Epithelial cell of esophagus (primary cell): Measurements from ENCODE around the gene CHTF8.

Source experiments
- DNase-seq: peaks from one replicate; pipeline ENCODE4 v3.0.0; 2010; ENCODE audit warnings: low read depth
- H3K4me3 ChIP-seq: 2 replicates; pipeline ENCODE4 v1.5.1; 2011; ENCODE audit warnings: mild to moderate bottlenecking, low read length, control low read depth
- TF ChIP-seq, protein P1 (sequence below): IDR thresholded peaks from 2 replicates; pipeline ENCODE4 v1.5.1; 2011; ENCODE audit warnings: low read depth, mild to moderate bottlenecking, low read length, control low read depth, inconsistent platforms; ENCODE audit not compliant: insufficient read depth; ENCODE audit errors: missing control alignments

The CHTF8 gene

GRCh38 chr16:69093974-69094373 is 38.4 kb downstream of the CHTF8 start:
- TF ChIP-seq, protein P1, sequence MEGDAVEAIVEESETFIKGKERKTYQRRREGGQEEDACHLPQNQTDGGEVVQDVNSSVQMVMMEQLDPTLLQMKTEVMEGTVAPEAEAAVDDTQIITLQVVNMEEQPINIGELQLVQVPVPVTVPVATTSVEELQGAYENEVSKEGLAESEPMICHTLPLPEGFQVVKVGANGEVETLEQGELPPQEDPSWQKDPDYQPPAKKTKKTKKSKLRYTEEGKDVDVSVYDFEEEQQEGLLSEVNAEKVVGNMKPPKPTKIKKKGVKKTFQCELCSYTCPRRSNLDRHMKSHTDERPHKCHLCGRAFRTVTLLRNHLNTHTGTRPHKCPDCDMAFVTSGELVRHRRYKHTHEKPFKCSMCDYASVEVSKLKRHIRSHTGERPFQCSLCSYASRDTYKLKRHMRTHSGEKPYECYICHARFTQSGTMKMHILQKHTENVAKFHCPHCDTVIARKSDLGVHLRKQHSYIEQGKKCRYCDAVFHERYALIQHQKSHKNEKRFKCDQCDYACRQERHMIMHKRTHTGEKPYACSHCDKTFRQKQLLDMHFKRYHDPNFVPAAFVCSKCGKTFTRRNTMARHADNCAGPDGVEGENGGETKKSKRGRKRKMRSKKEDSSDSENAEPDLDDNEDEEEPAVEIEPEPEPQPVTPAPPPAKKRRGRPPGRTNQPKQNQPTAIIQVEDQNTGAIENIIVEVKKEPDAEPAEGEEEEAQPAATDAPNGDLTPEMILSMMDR = no peak
- DNase-seq = no peak
- no peak overlapping the region for H3K4me3 ChIP-seq

DNA sequence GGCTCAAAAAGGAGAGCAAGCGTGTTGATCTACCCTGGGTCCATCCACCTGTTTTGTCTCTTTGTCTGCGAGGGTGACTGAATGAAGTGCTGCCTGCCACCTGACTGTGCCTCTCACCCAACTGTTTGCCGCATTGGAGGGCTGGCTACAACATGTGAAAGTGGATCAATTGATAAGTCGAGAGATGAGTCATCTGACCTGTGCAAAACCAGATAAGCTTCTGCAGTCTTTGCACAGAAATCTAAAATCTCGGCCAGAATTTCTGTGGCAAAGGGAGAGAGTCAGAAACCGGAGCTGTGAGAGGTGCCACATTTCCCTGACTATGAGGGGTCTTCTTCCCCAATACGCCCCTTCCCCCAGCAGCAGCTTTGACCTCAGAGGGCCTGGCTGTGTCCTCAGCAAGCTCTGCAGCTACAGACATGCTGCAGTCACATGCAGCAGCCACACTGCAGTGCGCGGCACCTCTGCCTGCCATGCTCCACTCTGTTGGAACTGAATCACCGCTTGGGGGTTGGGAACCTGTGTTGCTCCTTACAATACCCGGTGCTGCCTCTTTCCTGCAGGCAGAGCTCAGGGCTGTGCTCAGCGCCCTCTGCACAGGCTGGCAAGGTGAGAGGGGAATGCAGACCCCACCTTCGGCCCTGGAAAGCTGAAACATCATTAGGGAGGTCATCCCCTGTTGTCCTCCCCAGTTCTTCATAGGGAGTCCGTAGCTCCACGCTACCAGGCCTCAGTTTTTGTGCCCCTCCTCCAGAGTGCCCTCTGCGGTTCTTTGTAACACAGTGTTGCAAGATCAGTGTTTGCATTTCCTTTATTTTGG is 43.1 kb downstream of the CHTF8 start:
- DNase-seq = peak; percentile 79
- TF ChIP-seq, protein P1 = peak; percentile 8
- no peak overlapping the region for H3K4me3 ChIP-seq

GRCh38 chr16:69088684-69089083 is 43.7 kb downstream of the CHTF8 start:
- no peak overlapping the region for H3K4me3 ChIP-seq
- TF ChIP-seq, protein P1 = no peak
- DNase-seq = no peak

- TF ChIP-seq, protein P1 = no peak
- no peak overlapping the region for H3K4me3 ChIP-seq
- DNase-seq = no peak
Measured at GRCh38 chr16:69087161-69087581, 45.2 kb downstream of the CHTF8 start.

DNA sequence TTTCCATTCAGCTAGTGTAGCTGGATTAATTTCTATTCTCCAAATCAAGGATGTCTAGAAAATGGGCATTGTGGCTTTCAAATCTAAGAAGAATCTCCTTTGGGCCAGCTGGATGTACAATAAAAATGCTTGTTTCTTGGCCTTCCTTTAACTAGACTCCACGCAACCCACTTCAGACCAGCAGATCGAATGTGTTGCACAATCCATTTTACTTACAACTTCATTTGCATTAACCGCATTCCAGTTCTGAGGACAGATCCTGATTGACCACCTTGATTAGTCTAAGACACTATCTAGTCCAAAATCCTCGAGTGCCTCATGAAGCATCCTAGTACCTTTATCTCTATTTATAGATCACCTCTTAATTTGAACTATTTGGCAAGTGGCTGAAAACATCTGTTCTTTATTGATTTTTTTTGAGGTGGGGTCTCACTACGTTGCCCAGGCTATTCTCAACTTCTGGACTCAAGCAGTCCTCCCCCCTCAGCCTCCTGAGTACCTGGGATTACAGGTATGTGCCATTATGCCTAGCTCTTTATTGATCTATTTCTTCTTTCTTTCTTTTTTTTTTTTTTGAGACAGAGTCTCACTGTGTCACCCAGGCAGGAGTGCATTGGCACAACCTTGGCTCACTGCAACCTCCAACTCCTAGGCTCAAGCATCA is 47.2 kb downstream of the CHTF8 start:
- TF ChIP-seq, protein P1 = no peak
- H3K4me3 ChIP-seq = no peak overlapping the region
- DNase-seq = no peak

DNA sequence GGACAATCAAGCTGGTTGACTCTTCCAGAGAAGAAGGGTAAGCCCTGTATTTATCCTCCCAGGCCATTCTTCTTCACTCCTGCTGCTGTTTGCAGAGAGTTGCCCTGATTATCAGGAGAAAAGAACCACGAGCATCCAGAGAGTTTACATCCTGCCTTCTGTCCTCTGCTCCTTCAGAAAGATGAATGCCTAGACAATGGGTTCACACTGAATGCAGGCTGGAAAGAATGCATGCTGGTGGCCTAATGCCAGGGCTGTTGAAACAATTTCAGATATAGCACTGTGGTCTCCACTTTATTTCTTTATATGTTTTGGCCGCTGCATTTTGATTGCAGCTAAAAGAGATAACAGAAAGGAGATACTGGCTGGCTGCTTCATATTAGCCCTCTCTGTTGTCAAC is 48.1 kb downstream of the CHTF8 start:
- TF ChIP-seq, protein P1 = no peak
- no peak for DNase-seq
- no peak overlapping the region for H3K4me3 ChIP-seq
